HepG2 (cell line): ENCODE data around the gene PCP4L1. TPM values are rescaled to one million over a fixed set of nuclear protein-coding genes. Genes with fewer than 3 reads are reported as not detected.

ENCODE experiments used
- ATAC-seq: fragments of 200-7000 bp; cut with Tn5 transposase; 3 replicates; pipeline ENCODE4 v1.9.1; 2020; ENCODE audit warnings: mild to moderate bottlenecking, moderate library complexity
- BruUV-seq: library from RNA; stranded (reverse); fragments of 400-500 nt; replicated peaks from 2 replicates; lab custom pipeline; 2021; lab: Mats Ljungman, UMichigan
- CTCF ChIA-PET: fragments of 300-600 bp; formaldehyde crosslinking; extraction: SDS; loops from one replicate; lab custom pipeline; 2021; ENCODE audit warnings: low total read pairs, inconsistent platforms, low intra/inter-chr PET ratio; lab: Yijun Ruan, JAX
- POLR2A ChIA-PET: fragments of 350-600 bp; sonication (Branson Sonifier 250); formaldehyde crosslinking; loops from one replicate; lab custom pipeline; 2020; ENCODE audit warnings: antibody characterized with exemption, inconsistent platforms; lab: Yijun Ruan, JAX
- DNase-seq: peaks from one replicate; pipeline ENCODE4 v3.0.0-alpha.2; 2015; ENCODE audit warnings: low spot score
- FAIRE-seq: peaks from 3 replicates; lab custom pipeline; 2011; peaks lifted over from hg19 to GRCh38; lab: Jason Lieb, UNC
- H2AFZ ChIP-seq: one replicate; pipeline ENCODE4 v1.6.1; 2011; ENCODE audit warnings: low read length, inconsistent platforms
- H3K27ac ChIP-seq: fragments of 300-600 bp; 3 replicates; pipeline ENCODE4 v1.8.0; 2011; ENCODE audit warnings: mixed run types, mild to moderate bottlenecking, mixed read lengths, low read length, inconsistent platforms; ENCODE audit not compliant: insufficient read depth; ENCODE audit errors: extremely low read length
- H3K27me3 ChIP-seq, 2 experiments: fragments of 200-600 bp in 1 of 2; 2 replicates in 1 of 2; 3 replicates in 1 of 2; pipeline versions ENCODE4 v1.6.0 to v1.8.0; 2011; ENCODE audit warnings: low read length in 2 of 2, mild to moderate bottlenecking in 2 of 2, moderate library complexity in 2 of 2, inconsistent platforms in 1 of 2; ENCODE audit not compliant: insufficient read depth in 2 of 2, control insufficient read depth in 1 of 2
- H3K36me3 ChIP-seq, 2 experiments: fragments of 200-600 bp in 1 of 2; replicated peaks in 1 of 2; 2 replicates in 1 of 2; 3 replicates in 1 of 2; pipeline versions ENCODE4 v1.5.1 to v1.8.0; 2011; ENCODE audit warnings: low read length in 2 of 2, inconsistent platforms in 1 of 2; ENCODE audit not compliant: insufficient read depth in 2 of 2, control insufficient read depth in 1 of 2
- H3K4me1 ChIP-seq: 2 replicates; pipeline ENCODE4 v1.5.1; 2012; ENCODE audit warnings: low read length, inconsistent platforms; ENCODE audit not compliant: insufficient read depth
- H3K4me2 ChIP-seq: 2 replicates; pipeline ENCODE4 v1.6.0; 2011; ENCODE audit warnings: low read depth, low read length, inconsistent platforms
- H3K4me3 ChIP-seq, 3 experiments: fragments of 200-600 bp in 1 of 3; sonication (generic), shearing (Covaris generic) in 1 of 3; replicated peaks in 1 of 3; 2 replicates each; pipeline ENCODE4 v1.5.1; 2011 to 2016; ENCODE audit warnings: low read length in 3 of 3, inconsistent platforms in 2 of 3, low read depth in 2 of 3, mild to moderate bottlenecking in 2 of 3, control low read depth in 1 of 3, mixed read lengths in 1 of 3; ENCODE audit not compliant: insufficient read depth in 1 of 3
- H3K79me2 ChIP-seq: one replicate; pipeline ENCODE4 v1.6.1; 2011; ENCODE audit warnings: low read length, inconsistent platforms; ENCODE audit not compliant: insufficient read depth
- H3K9ac ChIP-seq: 2 replicates; pipeline ENCODE4 v1.6.0; 2011; ENCODE audit warnings: mild to moderate bottlenecking, low read depth, low read length, inconsistent platforms; ENCODE audit not compliant: insufficient read depth
- H3K9me3 ChIP-seq: 2 replicates; pipeline ENCODE4 v1.5.1; 2012; ENCODE audit warnings: mild to moderate bottlenecking, low read length
- H4K20me1 ChIP-seq: 2 replicates; pipeline ENCODE4 v1.6.0; 2011; ENCODE audit warnings: inconsistent platforms, mild to moderate bottlenecking, low read length, moderate library complexity; ENCODE audit not compliant: insufficient read depth
- FOXA3 ChIP-seq: IDR thresholded peaks from 2 replicates; pipeline ENCODE4 v1.6.1; 2016; ENCODE audit warnings: missing genetic modification reagents, missing compliant biosample characterization
- PATZ1 ChIP-seq: sonication (generic); formaldehyde crosslinking; IDR thresholded peaks from 2 replicates; pipeline ENCODE4 v1.4.0; 2020; ENCODE audit warnings: missing genetic modification reagents
- SP5 ChIP-seq: IDR thresholded peaks from 2 replicates; pipeline ENCODE4 v1.6.1; 2016; ENCODE audit warnings: low read depth, borderline replicate concordance
- ZEB1 ChIP-seq: IDR thresholded peaks from 2 replicates; pipeline ENCODE4 v1.6.1; 2012; ENCODE audit warnings: mild to moderate bottlenecking, low read depth, inconsistent platforms; ENCODE audit not compliant: insufficient replicate concordance
- ZNF207 ChIP-seq: fragments of 450-650 bp; IDR thresholded peaks from 2 replicates; pipeline ENCODE4 v1.6.1; 2016; ENCODE audit warnings: antibody characterized with exemption, borderline replicate concordance
- WGBS: methylation state at CpG from one replicate; pipeline ENCODE4 v1.1.6; 2017; ENCODE audit warnings: low lambda C conversion rate; 5-methylcytosine and 5-hydroxymethylcytosine counted together
- in situ Hi-C: cut with HindIII; loops from 2 replicates; pipeline ENCODE4 v1.10.0; 2017; ENCODE audit warnings: low pct_unique_long_range_greater_than_20kb; ENCODE audit not compliant: extremely low pct_ligation_motif_present
- intact Hi-C: fragments of 100-400 bp; cut with micrococcal nuclease; formaldehyde crosslinking; loops from one replicate; pipeline ENCODE4 v1.10.0; 2022; ENCODE audit not compliant: unreplicated experiment
- polyA plus RNA-seq, 8 experiments: library from polyadenylated mRNA; depleted of rRNA in 3 of 8; stranded (reverse) in 7 of 8; unstranded in 1 of 8; fragments of >200 nt; fragmentation: Illumina TruSeq in 4 of 8; extraction: Trizol in 4 of 8; gene quantifications; 2 replicates each; pipeline versions ENCODE4 v1.2.1 to v1.2.3, GENCODE V29; 2011 to 2016; ENCODE audit warnings: low read depth in 4 of 8, missing spikeins in 1 of 8, mixed read lengths in 1 of 8; ENCODE audit not compliant: insufficient read depth in 1 of 8
- total RNA-seq, 5 experiments: library from RNA; depleted of rRNA; stranded (reverse); fragments of >200 nt; fragmentation: Illumina TruSeq; extraction: Trizol; gene quantifications; 2 replicates each; pipeline ENCODE4 v1.2.3, GENCODE V29; 2016; ENCODE audit warnings: low read depth in 1 of 5

Gene PCP4L1
- total and polyA plus RNA-seq, 2 of the 13 experiments (the other 11 are each of a cell fraction or from before 2014, with no cell fraction given): 0.28 TPM; not detected in 1

DNA sequence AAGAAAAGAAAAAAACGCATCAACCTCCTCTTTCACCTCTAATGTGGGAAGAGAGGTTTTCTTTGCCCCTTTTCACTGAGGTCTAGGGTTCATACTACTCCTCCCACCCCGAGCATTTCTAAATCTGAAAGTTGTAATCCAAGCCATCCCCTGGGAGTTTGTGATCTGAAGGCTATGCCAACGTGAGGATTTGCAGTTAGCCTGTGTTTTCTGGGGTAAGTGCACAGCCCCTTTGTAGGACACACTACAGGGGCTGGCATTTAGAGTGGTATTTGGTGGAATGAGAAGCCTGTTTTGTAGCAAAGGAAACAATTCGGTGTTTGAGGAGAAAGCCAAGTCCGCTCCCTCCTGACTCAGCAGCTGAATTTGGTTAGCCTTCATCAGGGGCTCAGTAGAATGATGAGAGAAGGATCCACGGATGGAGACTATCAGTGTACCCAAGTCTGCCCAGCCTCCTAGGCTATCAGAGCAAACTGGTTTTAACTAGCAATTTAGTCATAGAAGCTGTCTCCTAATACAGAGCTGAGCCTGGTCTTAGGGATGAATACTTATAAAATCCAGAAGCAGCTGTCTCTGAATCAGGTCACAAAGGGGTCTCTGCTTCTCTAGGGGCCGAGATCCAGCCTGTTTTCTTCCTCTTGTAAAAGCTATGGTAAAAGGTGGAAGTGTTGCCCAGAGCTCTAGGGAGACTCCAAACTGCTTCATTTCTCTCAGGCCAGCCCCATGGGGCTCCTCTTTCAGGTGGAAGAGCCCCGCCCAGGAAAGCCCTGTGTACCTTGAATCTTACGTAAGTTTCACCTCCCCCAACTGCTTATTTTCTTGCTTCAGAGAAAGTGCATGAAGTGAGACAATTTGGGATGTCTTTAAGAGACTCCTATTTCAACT, 2.1 kb downstream of the PCP4L1 start (continued):
- TF ChIP-seq ZNF207 (no peak), FOXA3 (0 out of 2 replicates have a peak, but pooled peaks have one; percentile 34), SP5 (CRISPR knock-in tag) (peak; percentile 61), PATZ1 (peak; percentile 33; the same call in 1 of the 2 replicates)
- TF ChIP-seq, all 625 proteins: peak for 7

GRCh38 chr1:161261261-161262235, 3.0 kb downstream of the PCP4L1 start:
- no peaks in the 10 kb centered on the region for H4K20me1 ChIP-seq
- FAIRE-seq (no peak), DNase-seq (no peak), ATAC-seq (peak; percentile 67)
- CTCF ChIA-PET: no interaction called here
- peak overlapping the region in 1 of 3 experiments; percentile 27; a peak in 2 of 6 replicates for H3K4me3 ChIP-seq
- in situ Hi-C loops: no loop called here
- no peaks in the 10 kb centered on the region for H3K79me2 ChIP-seq
- intact Hi-C loops: no loop called here
- H3K4me2 ChIP-seq: peak overlapping the region; percentile 59
- H3K9ac ChIP-seq: no peak overlapping the region
- peaks cover 11% of the 10 kb centered on the region for H3K9me3 ChIP-seq
- no TSS peak for BruUV-seq
- H3K4me1 ChIP-seq: peaks cover 34% of the 10 kb centered on the region
- WGBS: 55% methylated on average over 12 of the region's 12 CpGs
- peaks cover 0 to 16% of the 10 kb centered on the region in 2 experiments; a peak in 3 of 5 replicates for H3K27me3 ChIP-seq
- no peaks in the 10 kb centered on the region for H3K36me3 ChIP-seq
- H3K27ac ChIP-seq: no peak overlapping the region
- no peak overlapping the region for H2AFZ ChIP-seq
- TF ChIP-seq ZEB1: no peak
- TF ChIP-seq, all 625 proteins: peak for 0
- POLR2A ChIA-PET: interaction anchor here (1.3 kb wide), 1 partner anchor 32 kb away, joined by 3 read pairs; no protein-coding TSS in a partner anchor
